GM21723 (cell line): ENCODE data around the gene ANKRD44.

Experiments
- ATAC-seq: cut with Tn5 transposase; IDR thresholded peaks from one replicate; pipeline ENCODE4 v1.9.1; 2021; ENCODE audit warnings: mild to moderate bottlenecking, moderate library complexity; ENCODE audit not compliant: unreplicated experiment

Gene ANKRD44

DNA sequence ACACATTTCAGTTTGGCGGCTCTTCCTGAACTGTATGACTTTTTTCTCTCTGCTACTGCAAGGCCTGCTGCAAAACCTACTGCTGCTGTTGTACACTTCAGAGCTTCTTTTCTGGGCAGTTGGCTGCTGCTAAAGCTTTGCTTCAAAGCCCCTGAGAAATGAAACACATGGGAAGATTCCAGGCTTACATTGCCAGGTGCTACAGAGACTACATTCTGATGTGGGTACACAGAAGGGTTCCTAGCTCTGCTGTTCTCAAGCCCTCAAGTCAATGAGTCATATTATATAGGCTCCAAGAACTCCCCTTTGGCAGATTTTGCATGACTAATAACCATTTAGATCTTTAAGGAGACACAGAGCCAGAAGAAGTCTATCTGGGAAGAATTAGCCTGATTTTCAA is 371.2 kb downstream of the ANKRD44 start:
- no peak for ATAC-seq
